Fibroblast of lung (primary cell): Measurements from ENCODE around the gene CDC34. TPM values are rescaled to one million over a fixed set of nuclear protein-coding genes. Genes with fewer than 3 reads are reported as not detected.

Experiments used
- DNase-seq, 2 donors: peaks; one replicate each; pipeline versions ENCODE4 v3.0.0 to v3.0.0-alpha.2; 2010; ENCODE audit warnings: low read depth in 2 of 2
- H2AFZ ChIP-seq: 2 replicates; pipeline ENCODE4 v1.5.1; 2012; ENCODE audit warnings: low read length, control low read depth, inconsistent platforms
- H3K27ac ChIP-seq: 2 replicates; pipeline ENCODE4 v1.5.1; 2011; ENCODE audit warnings: low read length, control low read depth; ENCODE audit not compliant: insufficient read depth
- H3K27me3 ChIP-seq: 2 replicates; pipeline ENCODE4 v1.5.1; 2011; ENCODE audit warnings: mild to moderate bottlenecking, low read length; ENCODE audit not compliant: control insufficient read depth, insufficient read depth
- H3K36me3 ChIP-seq: 2 replicates; pipeline ENCODE4 v1.5.1; 2011; ENCODE audit warnings: low read length; ENCODE audit not compliant: control insufficient read depth, insufficient read depth
- H3K4me1 ChIP-seq: 2 replicates; pipeline ENCODE4 v1.5.1; 2011; ENCODE audit warnings: low read length; ENCODE audit not compliant: control insufficient read depth, insufficient read depth; ENCODE audit errors: extremely low read depth
- H3K4me2 ChIP-seq: 2 replicates; pipeline ENCODE4 v1.5.1; 2011; ENCODE audit warnings: low read length, control low read depth; ENCODE audit not compliant: insufficient read depth; ENCODE audit errors: extremely low read depth
- H3K4me3 ChIP-seq, 4 experiments: fragments of 200-600 bp in 1 of 4; sonication (generic) in 1 of 4; replicated peaks in 1 of 4; 2 replicates each; pipeline ENCODE4 v1.5.1; 2011 to 2016; ENCODE audit warnings: low read length in 4 of 4, low read depth in 3 of 4, mild to moderate bottlenecking in 3 of 4, control low read depth in 2 of 4, inconsistent platforms in 1 of 4, mixed read lengths in 1 of 4; ENCODE audit not compliant: insufficient read depth in 1 of 4; ENCODE audit errors: control extremely low read depth in 1 of 4
- H3K79me2 ChIP-seq: 2 replicates; pipeline ENCODE4 v1.5.1; 2012; ENCODE audit warnings: mild to moderate bottlenecking, low read length, inconsistent platforms; ENCODE audit not compliant: control insufficient read depth, insufficient read depth
- H3K9ac ChIP-seq: 2 replicates; pipeline ENCODE4 v1.5.1; 2011; ENCODE audit warnings: mild to moderate bottlenecking, low read length, control low read depth; ENCODE audit not compliant: insufficient read depth
- H3K9me3 ChIP-seq: 2 replicates; pipeline ENCODE4 v1.5.1; 2012; ENCODE audit warnings: low read depth, low read length; ENCODE audit not compliant: control insufficient read depth, insufficient read depth
- H4K20me1 ChIP-seq: 2 replicates; pipeline ENCODE4 v1.5.1; 2011; ENCODE audit warnings: low read length; ENCODE audit not compliant: control insufficient read depth, insufficient read depth; ENCODE audit errors: extremely low read depth
- CTCF ChIP-seq, 2 donors: IDR thresholded peaks in 1 of 2; conservative IDR thresholded peaks in 1 of 2; 1 replicate in 1 of 2; 2 replicates in 1 of 2; pipeline ENCODE4 v1.5.1; 2011 to 2012; ENCODE audit warnings: low read length in 2 of 2, control low read depth in 1 of 2, inconsistent platforms in 1 of 2, low read depth in 1 of 2, mild to moderate bottlenecking in 1 of 2
- EZH2 ChIP-seq: IDR thresholded peaks from 2 replicates; pipeline ENCODE4 v1.5.1; 2012; ENCODE audit warnings: low read length, control low read depth, mild to moderate bottlenecking; ENCODE audit errors: missing control alignments
- polyA plus RNA-seq, 2 donors: library from polyadenylated mRNA; depleted of rRNA in 1 of 2; stranded (reverse) in 1 of 2; unstranded in 1 of 2; fragments of >200 nt; gene quantifications; 2 replicates each; pipeline ENCODE4 v1.2.1, GENCODE V29; 2011 to 2012; ENCODE audit warnings: missing spikeins in 1 of 2
- total RNA-seq: library from RNA; depleted of rRNA; stranded (reverse); fragments of >200 nt; gene quantifications from 2 replicates; pipeline ENCODE4 v1.2.1, GENCODE V29; 2014

CDC34 gene
- total and polyA plus RNA-seq, 2 donors (not counting 1 experiment from before 2014, with no cell fraction given) = 23.3 to 72.5 TPM

DNA sequence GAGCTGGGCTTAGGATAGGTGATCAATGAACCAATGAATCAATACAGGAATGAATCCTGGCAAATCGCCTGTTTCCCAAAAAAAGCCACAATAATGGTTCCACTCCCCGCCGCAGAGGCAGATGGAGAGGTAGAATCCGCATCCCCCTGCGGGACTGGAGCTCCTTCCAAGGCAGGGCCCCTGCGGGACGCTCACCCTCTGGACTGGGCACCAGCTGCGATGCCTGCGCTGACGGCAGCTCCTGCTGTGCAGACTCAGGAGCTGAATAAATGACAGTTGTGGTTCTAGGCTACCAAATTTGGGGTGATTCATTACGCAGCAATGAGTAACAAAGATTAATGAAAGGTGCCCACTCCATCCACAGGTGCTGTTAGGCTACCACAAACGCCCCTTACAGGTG, 8.8 kb upstream of the CDC34 start:
- TF ChIP-seq CTCF (conservative IDR thresholded peaks at IDR 0.05 in 1 of 2, IDR thresholded peaks at IDR 0.05 in 1 of 2; ENCODE audit: low read depth in 1 of 2, low read length in 2 of 2) (no peak), EZH2 (no peak)
- no peak for DNase-seq
- no peak overlapping the region for H3K9ac ChIP-seq
- no peaks in the 10 kb centered on the region for H3K27me3 ChIP-seq
- no peak overlapping the region for H3K27ac ChIP-seq
- H3K36me3 ChIP-seq = no peaks in the 10 kb centered on the region
- no peaks in the 10 kb centered on the region for H3K4me1 ChIP-seq
- no peaks in the 10 kb centered on the region for H3K79me2 ChIP-seq
- H4K20me1 ChIP-seq = no peaks in the 10 kb centered on the region
- no peaks in the 10 kb centered on the region for H3K9me3 ChIP-seq
- H3K4me3 ChIP-seq = no peak overlapping the region
- no peak overlapping the region for H3K4me2 ChIP-seq
- H2AFZ ChIP-seq = no peak overlapping the region

DNA sequence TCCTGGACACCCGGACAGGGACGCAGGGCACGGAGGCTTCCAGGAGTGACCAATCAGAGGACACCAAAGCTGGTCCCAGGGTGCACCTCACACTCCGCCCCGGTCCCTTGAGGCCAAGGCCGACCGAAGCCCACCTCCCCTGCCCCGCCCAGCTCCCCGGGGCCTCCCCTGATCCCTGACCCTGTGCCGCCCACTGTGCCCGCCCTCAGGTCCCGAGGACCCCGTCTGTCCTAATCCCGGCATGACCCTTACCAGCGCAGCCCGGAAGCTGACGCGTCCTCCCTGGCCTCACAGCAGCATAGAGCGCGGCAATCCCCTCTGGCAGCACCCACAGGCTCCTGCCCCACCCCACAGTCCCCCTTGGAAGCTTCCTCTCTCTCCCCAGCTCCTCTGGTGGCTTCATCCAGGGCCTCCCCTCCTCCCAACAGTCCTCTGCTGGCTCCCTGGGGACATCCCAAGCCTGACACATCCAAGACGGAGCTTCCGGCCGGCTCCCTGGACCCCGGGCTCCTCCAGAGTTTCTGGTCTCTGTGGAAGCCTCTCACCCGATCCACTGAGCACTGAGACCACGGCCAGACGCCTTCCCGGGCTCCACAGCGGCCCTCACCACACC, 7.4 kb upstream of the CDC34 start:
- Histone ChIP-seq H3K4me2 (no peak overlapping the region), H3K4me1 (no peaks in the 10 kb centered on the region), H3K27ac (no peak overlapping the region), H3K79me2 (no peaks in the 10 kb centered on the region), H3K36me3 (no peaks in the 10 kb centered on the region), H3K4me3 (no peak overlapping the region), H3K9me3 (no peaks in the 10 kb centered on the region), H4K20me1 (no peaks in the 10 kb centered on the region), H3K27me3 (no peaks in the 10 kb centered on the region), H3K9ac (peak overlapping the region; percentile 13), H2AFZ (peak overlapping the region; percentile 24)
- TF ChIP-seq EZH2 = no peak
- TF ChIP-seq CTCF (conservative IDR thresholded peaks at IDR 0.05 in 1 of 2, IDR thresholded peaks at IDR 0.05 in 1 of 2; ENCODE audit: low read depth in 1 of 2, low read length in 2 of 2) = no peak
- no peak for DNase-seq

GRCh38 chr19:525029-525428, 6.5 kb upstream of the CDC34 start:
- H3K9me3 ChIP-seq = no peaks in the 10 kb centered on the region
- no peak for DNase-seq
- no peaks in the 10 kb centered on the region for H3K79me2 ChIP-seq
- no peak overlapping the region for H3K4me2 ChIP-seq
- H3K36me3 ChIP-seq = no peaks in the 10 kb centered on the region
- no peaks in the 10 kb centered on the region for H4K20me1 ChIP-seq
- TF ChIP-seq EZH2 (no peak), CTCF (conservative IDR thresholded peaks at IDR 0.05 in 1 of 2, IDR thresholded peaks at IDR 0.05 in 1 of 2; ENCODE audit: low read depth in 1 of 2, low read length in 2 of 2) (no peak)
- H3K4me3 ChIP-seq = no peak overlapping the region
- no peak overlapping the region for H3K27ac ChIP-seq
- H3K9ac ChIP-seq = no peak overlapping the region
- no peak overlapping the region for H2AFZ ChIP-seq
- H3K4me1 ChIP-seq = no peaks in the 10 kb centered on the region
- no peaks in the 10 kb centered on the region for H3K27me3 ChIP-seq
